ENCODE measurements around the gene TBC1D14.

DNA sequence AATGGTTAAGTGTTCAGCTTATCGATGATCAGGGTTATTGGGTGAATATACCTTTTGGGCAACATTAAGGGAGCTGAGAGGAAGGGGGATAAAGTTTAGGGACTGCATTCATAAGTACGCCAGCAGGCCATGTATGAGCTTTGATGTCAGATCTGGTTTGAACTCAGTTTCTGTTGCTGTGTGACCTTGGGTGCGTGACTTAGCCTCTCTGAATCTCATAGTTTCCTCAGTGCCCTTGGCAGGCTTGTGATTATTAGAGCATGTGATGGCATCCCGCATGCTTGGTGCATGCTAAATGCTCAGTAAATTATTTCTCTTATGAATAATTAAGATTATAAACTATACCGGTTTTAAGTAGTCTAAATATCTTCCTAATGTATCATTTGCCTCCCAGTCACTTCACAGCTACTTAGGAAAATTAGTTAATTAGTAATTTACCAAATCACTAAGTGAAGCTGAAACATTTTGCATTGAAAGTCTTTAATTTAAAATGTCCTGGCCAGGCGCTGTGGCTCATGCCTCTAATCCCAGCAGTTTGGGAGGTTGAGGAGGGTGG, 3.8 kb downstream of the TBC1D14 start:
- TF ChIP-seq, protein P1, sequence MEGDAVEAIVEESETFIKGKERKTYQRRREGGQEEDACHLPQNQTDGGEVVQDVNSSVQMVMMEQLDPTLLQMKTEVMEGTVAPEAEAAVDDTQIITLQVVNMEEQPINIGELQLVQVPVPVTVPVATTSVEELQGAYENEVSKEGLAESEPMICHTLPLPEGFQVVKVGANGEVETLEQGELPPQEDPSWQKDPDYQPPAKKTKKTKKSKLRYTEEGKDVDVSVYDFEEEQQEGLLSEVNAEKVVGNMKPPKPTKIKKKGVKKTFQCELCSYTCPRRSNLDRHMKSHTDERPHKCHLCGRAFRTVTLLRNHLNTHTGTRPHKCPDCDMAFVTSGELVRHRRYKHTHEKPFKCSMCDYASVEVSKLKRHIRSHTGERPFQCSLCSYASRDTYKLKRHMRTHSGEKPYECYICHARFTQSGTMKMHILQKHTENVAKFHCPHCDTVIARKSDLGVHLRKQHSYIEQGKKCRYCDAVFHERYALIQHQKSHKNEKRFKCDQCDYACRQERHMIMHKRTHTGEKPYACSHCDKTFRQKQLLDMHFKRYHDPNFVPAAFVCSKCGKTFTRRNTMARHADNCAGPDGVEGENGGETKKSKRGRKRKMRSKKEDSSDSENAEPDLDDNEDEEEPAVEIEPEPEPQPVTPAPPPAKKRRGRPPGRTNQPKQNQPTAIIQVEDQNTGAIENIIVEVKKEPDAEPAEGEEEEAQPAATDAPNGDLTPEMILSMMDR (IDR thresholded peaks at IDR 0.05 in 2 of 3, conservative IDR thresholded peaks at IDR 0.05 in 1 of 3; ENCODE audit: control insufficient read depth in 2 of 3, extremely low read depth in 1 of 3, insufficient read depth in 1 of 3, low read depth in 3 of 3, low read length in 3 of 3), result no peak
- TF ChIP-seq HDAC6 (IDR thresholded peaks at IDR 0.05; ENCODE audit: unreplicated experiment), result no peak
- no peak for TF ChIP-seq PML (IDR thresholded peaks at IDR 0.05; ENCODE audit: low read length)
- TF ChIP-seq, protein P2, sequence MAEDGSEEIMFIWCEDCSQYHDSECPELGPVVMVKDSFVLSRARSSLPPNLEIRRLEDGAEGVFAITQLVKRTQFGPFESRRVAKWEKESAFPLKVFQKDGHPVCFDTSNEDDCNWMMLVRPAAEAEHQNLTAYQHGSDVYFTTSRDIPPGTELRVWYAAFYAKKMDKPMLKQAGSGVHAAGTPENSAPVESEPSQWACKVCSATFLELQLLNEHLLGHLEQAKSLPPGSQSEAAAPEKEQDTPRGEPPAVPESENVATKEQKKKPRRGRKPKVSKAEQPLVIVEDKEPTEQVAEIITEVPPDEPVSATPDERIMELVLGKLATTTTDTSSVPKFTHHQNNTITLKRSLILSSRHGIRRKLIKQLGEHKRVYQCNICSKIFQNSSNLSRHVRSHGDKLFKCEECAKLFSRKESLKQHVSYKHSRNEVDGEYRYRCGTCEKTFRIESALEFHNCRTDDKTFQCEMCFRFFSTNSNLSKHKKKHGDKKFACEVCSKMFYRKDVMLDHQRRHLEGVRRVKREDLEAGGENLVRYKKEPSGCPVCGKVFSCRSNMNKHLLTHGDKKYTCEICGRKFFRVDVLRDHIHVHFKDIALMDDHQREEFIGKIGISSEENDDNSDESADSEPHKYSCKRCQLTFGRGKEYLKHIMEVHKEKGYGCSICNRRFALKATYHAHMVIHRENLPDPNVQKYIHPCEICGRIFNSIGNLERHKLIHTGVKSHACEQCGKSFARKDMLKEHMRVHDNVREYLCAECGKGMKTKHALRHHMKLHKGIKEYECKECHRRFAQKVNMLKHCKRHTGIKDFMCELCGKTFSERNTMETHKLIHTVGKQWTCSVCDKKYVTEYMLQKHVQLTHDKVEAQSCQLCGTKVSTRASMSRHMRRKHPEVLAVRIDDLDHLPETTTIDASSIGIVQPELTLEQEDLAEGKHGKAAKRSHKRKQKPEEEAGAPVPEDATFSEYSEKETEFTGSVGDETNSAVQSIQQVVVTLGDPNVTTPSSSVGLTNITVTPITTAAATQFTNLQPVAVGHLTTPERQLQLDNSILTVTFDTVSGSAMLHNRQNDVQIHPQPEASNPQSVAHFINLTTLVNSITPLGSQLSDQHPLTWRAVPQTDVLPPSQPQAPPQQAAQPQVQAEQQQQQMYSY (CRISPR knock-in tag; IDR thresholded peaks at IDR 0.05), result no peak
